ENCODE results near the gene ENTHD1.
"Not testable (repeated sequence)": the region's sequence is repeated elsewhere in the genome, so short reads cannot be mapped to it uniquely, and the experiment has no call there.

Gene ENTHD1

GRCh38 chr22:39776295-39777009 is 117.1 kb downstream of the ENTHD1 start:
- no peak for DNase-seq

- DNase-seq = no peak
Measured at GRCh38 chr22:39773976-39774539, 119.5 kb downstream of the ENTHD1 start.

- no peak for DNase-seq
Measured at GRCh38 chr22:39773503-39773902, 120.1 kb downstream of the ENTHD1 start.

GRCh38 chr22:39771486-39771885 is 122.1 kb downstream of the ENTHD1 start:
- no peak for DNase-seq

GRCh38 chr22:39765661-39766060 is 127.9 kb downstream of the ENTHD1 start:
- no peak for DNase-seq

- no peak for DNase-seq
Measured at GRCh38 chr22:39765046-39765445, 128.5 kb downstream of the ENTHD1 start.

GRCh38 chr22:39763276-39763675 is 130.3 kb downstream of the ENTHD1 start:
- no peak for DNase-seq

- DNase-seq = no peak
Measured at GRCh38 chr22:39750759-39751158, 142.8 kb downstream of the ENTHD1 start.

GRCh38 chr22:39748877-39749276 is 144.7 kb downstream of the ENTHD1 start:
- no peak for DNase-seq

GRCh38 chr22:39746600-39747262 is 146.8 kb downstream of the ENTHD1 start:
- DNase-seq = no peak

GRCh38 chr22:39745789-39746188 is 147.8 kb downstream of the ENTHD1 start:
- DNase-seq = no peak

- DNase-seq = no peak
Measured at GRCh38 chr22:39744353-39744752, 149.2 kb downstream of the ENTHD1 start.

GRCh38 chr22:39743935-39744334 is 149.6 kb downstream of the ENTHD1 start:
- no peak for DNase-seq

- no peak for DNase-seq
Measured at GRCh38 chr22:39739338-39740027, 154.1 kb downstream of the ENTHD1 start.

- no peak for DNase-seq
Measured at GRCh38 chr22:39738746-39739145, 154.8 kb downstream of the ENTHD1 start.

- no peak for DNase-seq
Measured at GRCh38 chr22:39735776-39736175, 157.8 kb downstream of the ENTHD1 start.

GRCh38 chr22:39734866-39735265 is 158.7 kb downstream of the ENTHD1 start:
- no peak for DNase-seq

- DNase-seq = not testable (repeated sequence)
Measured at GRCh38 chr22:39734046-39734445, 159.5 kb downstream of the ENTHD1 start.

GRCh38 chr22:39733191-39733590 is 160.4 kb downstream of the ENTHD1 start:
- DNase-seq = no peak

- no peak for DNase-seq
Measured at GRCh38 chr22:39732625-39733024, 160.9 kb downstream of the ENTHD1 start.

- DNase-seq = no peak
Measured at GRCh38 chr22:39731881-39732555, 161.5 kb downstream of the ENTHD1 start.

GRCh38 chr22:39731481-39731880 is 162.1 kb downstream of the ENTHD1 start:
- DNase-seq = no peak

Data from NCI-H1048 (cell line).